DMS 273 (cell line): ENCODE results near the gene SH3GLB2.
A peak's percentile ranks its signal among the peaks of the same experiment; 100 is the strongest.
"Not testable (repeated sequence)": the region's sequence is repeated elsewhere in the genome, so short reads cannot be mapped to it uniquely, and the experiment has no call there.

Experiments
- DNase-seq: peaks from one replicate; lab custom pipeline; 2025; ENCODE audit not compliant: unreplicated experiment; lab: John Stamatoyannopoulos, UW

SH3GLB2 gene

DNA sequence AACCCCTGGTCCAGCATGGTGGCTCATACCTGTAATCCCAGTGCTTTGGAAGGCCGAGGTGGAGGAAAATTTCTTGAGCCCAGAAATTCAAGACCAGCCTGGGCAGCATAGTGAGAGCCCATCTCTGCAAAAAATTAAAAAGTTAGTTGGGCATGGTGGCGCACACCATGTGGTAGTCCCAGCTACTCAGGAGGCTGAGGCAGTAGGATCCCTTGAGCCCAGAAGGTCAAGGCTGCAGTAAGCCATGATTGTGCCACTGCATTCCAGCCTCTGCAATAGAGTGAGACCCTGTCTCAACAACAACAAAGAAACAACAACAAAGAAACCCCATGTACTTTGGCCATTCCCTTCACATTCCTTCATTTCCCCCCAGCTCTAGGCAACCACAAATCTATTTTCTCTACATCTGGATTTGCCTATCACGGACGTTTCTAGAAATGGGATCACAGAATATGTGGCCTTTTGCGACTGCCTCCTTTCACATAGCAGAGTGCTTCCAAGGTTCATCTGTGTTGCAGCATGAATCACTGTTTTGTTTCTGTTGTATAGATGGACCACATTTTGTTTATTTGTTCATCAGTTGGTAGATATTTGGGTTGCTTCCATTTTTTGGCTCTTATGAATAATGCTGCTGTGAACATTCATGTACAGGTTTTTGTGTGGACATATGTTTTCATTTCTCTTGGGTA is 26.2 kb upstream of the SH3GLB2 start:
- DNase-seq = no peak

DNA sequence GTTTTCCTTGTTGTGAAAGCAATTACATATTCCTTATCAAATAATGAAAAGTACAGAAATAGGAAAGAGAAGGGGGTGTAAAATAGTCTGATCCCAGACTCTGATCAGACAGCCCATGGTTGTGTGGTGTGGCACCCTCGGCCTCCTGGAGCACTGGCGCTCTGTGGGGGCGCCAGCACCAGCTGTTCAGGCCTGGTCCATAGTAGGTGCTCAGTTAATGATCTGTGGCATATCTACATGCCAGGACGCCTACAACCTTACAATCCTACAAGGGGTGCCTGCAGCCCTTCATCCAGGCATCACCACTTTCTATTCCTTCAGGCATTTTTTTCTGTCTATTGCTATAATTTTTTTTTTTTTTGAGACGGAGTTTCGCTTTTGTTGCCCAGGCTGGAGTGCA is 24.9 kb upstream of the SH3GLB2 start:
- no peak for DNase-seq

DNA sequence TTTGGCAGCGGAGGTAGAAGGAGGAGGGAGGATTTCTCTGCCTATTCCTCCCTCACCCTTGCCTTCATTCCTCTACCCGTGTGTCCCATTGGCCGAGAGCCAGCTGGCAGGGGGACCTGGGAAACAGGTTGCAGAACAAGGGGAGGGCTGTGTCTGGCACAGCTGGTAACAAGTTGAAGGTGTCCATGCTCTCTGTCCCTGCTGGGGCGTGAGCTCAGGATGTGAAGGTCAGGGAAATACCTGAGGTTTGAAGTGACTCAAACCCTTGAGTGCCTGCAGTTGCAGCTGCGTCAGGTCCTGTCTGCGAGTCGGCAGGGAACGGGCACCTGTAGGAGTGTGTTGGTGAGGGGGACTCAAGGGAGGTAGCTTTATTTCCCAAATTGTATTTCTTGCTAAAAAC is 24.5 kb upstream of the SH3GLB2 start:
- DNase-seq = peak; percentile 91

DNA sequence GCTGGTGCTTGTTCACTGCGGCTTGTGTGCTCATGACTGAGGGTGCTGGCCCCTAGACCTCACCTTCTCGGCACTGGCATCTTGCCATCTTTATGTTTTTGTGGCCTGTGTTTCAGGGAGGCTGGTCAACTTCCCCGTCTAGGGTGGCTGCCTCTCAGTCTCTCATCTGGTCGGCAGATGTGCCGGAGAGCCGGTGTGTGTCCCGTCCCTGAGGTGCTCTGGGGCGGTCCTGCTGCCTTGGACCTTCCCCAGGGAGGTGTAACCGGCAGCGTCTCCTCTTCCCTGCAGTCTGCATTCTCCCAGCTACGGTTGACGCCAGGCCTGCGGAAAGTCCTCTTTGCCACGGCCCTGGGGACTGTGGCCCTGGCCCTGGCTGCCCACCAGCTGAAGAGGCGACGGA is 13.9 kb upstream of the SH3GLB2 start:
- no peak for DNase-seq

DNA sequence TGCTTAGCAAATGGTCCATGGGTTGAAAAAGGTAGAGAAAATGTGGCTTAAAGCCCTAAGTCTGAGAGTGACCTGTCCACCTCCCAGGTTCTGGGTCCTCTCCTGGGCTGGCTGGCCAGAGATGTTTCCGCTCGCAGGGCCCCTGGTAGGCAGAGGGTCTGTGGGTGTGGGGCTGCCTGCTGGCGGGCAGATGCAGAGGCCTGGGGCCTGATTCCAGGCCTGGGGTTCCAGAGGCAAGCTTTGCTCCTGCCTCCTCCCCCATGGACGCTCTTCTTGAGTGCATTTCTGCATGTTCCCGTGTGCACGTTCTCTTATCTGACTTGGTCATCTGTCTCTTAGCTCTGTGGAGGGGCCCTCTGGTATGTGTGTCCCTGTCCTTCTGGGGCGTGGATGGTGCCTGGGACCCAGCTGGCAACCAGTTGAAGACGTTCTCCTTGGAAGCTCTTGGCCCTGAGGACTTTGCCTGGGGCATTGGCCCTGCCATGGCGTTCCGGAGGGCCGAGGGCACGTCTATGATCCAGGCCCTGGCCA is 12.0 kb upstream of the SH3GLB2 start:
- DNase-seq = no peak

DNA sequence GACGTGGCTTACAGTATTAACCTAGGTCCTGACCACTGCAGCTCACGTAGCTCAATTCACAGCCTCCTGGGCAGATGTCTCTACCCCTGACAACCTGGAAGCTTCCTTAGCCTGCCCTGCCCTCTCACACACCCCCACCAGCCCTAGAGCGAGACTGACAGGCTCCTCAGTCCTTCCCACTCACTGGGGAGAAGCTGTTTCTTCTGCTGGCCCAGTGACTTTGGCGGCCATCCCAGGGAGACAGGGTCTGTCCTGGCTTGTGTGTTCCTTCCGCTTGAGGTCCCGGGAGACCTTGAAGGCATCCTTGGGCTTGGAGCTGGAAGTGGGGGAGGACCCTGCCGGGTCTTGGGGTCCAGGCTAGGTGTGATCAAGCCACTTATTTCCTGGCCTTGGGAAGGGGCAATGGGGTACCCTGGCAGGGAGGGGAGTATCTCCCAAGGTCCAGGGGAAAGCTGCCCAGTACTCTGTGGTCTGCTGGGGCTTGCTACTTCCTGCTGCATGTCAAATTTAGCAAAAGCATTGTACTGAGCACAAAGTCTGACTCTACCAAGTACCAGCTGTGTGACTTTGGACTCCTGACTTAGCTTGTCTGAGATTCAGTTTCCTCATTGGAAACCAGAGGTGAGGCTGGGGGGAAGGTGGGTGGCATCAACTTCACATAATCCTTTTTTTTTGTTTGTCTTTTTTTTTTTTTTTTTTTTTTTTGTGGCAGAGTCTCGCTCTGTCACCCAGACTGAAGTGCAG is 10.2 kb upstream of the SH3GLB2 start:
- no peak for DNase-seq

DNA sequence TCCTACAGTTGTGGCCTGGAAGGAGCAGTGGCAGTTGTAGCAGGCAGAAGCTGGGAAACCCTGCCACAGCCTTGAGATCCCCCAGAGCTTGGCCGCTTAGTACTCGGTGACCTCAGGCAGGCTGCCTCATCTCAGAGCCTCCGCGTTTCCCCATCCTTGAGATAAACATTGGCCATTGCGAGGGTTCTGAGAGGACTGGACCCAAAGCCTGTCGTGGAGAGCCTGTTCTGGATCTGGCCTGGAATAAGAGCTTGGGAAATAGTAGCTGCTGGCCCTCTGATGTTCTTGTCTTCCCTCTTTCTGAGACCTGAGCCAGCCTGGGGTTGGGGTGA is 9.6 kb upstream of the SH3GLB2 start:
- no peak for DNase-seq

DNA sequence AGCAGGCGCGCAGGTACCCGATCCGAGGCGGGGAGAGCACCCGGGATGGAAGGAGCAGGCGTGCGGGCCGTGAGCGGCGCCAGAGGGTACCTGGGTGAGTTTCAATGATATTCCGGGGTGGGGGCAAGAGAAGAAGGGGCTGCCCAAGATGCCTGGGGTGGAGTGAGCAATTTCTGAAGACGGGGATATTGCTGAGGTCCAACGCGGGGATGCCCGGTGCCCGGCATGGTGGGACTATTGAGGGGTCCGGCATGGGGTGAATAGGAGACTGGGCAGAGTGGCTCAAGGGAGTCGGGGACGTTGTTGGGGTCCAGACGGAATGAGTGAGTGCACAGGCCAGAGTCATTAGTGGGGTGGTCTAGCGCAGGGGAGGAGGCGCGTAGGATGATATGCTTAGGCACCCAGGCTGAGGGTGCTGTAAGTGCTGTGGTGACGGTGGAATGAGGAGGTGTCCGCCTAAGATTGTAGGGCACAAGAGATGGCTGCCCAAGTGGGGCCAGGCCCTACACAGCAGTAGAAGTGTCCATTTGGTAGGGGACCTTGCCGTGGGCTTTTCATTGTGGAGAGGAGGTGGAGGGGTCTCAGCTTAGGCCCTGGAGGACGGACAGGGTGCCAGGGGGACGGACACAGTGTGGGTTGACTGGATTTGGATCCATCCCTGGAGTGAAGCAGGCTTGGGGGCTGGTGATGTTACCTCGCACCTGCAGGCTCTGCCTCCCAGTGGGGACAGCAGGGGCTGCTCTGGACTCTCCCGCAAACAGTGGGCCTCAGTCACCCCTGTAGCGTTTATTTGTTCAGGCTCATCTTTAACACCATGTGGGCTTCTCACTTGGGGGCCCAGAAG is 9.0 kb upstream of the SH3GLB2 start:
- no peak for DNase-seq

DNA sequence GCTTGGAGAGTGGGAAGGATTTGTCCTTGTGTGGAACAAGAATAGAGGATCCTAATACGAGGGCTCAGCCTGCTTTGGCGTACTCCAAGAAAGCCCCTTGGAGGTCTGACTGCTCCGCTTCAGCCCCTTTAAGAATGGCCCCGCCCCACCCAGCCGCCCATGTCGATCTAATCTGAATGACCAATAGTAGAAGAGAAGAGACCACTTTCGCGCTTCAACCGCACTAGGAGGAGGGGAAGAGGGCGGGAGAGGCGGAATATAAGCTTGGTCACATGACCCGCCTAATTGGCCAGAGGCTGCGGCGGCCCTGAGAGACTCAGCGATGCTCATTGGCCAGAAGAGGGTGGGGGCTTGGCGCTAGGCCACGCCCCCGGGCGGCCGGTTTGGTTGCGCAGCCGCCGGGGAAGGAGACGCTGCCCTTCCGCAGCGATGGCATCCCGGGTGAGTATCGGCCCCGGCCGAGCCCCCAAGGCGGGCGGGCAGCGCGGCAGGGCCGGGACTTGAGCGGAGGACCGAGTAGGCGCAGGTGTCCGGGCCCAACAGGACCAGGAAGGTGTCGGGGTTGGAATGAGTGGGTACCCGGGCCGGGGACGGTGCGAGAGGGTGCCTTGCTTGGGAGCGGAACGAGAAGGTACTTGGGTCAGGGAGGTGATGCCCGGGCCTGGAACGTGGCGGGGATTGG is 8.3 kb upstream of the SH3GLB2 start, which contains the start of gene MIGA2:
Gene MIGA2, plus strand, starts transcription at position 386 of the 682 bp plus-strand sequence. CDS start 3,969 bp downstream, outside the sequence.
- peak; percentile 99 for DNase-seq

DNA sequence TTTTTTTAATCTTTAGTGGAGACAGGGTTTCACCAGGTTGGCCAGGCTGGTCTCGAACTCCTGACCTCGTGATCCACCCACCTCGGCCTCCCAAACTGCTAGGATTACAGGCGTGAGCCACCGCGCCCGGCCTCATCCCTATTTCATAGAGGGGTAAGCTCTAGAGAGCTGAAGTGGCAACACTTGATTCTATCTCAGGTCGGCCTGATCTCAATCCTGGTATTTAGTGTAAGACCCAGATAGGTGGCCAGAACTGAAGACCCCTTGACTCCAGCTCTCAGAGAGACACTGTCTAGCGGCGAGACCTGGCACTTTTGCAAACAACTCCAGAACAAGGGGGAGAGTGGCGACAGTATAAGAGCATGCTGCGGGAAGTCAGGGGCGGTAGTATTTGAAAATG is 7.7 kb upstream of the SH3GLB2 start:
- not testable (repeated sequence) for DNase-seq

DNA sequence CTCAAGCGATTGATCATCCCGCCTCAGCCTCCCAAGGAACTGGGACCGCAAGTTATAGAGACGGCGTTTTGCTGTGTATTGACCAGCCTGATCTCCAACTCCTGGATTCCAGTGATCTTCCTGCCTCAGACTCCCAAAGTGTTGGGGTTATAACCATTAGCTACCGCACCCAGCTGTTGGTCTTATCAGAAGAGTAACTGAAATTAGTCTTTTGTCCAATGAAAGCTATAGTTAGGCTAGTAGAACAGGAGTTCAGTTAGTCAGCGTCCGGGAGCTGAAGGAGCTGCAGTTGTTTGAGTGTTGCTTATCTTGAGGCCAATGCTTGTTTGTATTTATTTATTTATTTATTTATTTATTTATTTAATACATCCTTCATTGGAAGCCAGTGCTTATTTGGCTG is 5.1 kb upstream of the SH3GLB2 start:
- DNase-seq = no peak

DNA sequence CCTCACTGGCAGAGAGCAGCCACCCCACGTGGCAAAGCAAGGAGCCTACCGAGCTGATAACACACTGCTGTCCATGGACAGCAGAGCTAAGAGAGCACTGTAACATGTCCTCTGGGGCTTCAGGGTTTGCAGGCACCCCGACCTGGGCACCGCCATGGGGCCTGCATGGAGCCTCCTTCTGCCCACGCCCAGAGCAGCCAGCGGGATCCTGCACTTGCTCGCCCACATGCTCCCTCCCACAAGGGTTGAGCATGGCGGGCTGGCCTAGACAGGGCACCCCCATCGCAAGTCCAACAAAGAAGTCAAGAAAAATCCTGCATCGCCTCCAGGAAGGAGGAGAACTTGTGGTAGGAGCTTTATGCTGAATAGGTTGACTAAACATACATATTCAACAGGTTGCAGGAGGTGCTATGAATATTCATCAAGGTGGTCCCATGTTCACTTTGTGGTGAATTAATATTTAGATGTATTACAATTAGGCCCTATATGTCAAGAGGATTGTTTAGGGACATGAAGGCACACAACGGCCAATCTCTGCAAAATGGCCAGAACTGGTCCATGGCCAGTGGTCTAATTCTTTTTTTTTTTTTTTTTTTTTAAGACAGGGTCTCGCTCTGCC is 4.5 kb upstream of the SH3GLB2 start:
- no peak for DNase-seq

DNA sequence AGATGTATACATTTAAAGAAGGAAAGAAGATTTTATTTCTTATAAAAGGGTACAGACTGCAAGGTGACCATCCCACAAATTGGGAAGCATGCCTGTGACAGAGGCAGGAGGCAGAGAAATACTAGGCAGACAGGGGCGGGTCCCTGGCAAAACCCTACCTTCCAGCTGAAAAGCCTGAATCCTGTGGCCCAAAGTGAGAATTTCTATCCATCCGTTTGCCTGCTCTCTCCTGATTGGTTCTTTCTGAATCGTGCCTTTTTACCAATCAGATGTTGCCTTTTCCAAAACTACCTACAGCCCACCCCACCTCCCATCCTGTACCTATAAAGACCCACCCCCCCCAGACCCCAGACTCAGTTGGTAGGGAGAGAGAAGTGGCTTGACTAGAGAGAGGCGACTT is 3.4 kb upstream of the SH3GLB2 start:
- no peak for DNase-seq

DNA sequence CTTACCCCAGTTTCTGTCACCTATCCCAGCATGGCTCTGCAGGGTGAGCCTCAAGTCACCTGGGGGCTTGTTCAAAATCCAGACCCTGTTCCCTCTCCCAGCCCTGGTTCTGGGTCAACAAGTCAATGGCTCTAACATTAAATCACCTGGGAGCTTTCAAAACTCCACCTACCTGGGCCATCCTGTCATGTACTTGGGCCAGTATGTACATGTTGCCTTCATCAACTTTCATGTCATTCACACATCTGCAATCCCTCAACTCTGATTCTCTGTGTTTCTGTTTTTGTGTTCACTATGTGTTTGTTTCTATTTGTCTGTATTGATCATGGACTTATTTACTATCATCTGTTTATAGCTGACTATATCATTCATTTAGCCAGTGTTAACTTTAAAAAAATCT is 2.1 kb upstream of the SH3GLB2 start:
- DNase-seq = no peak

DNA sequence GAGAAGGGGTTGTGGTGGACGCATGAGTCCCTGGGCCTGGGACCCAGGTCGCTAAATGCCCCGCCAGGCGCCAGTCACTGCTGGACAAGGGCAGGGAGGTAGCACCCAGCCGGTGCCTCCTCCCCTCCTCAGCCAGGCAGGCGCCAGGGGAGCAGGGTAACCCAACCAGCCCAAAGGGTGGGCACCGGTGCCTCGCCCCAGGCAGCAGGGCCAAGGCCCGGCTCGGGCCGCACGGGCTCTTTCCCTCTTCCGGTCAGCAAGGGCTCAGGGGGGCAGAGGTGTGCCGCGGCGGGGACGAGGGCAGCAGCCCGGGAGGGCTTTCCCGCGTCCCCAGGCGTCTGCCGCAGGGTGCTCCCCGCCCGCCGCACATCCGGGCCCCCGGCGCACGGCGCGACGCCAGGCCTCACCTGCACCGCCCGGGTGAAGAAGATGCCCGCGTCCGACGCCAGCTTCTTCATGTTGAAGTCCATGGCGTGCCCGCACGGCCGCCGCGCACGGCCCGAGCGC is 393 bp downstream of the SH3GLB2 start:
- DNase-seq = peak; percentile 88

DNA sequence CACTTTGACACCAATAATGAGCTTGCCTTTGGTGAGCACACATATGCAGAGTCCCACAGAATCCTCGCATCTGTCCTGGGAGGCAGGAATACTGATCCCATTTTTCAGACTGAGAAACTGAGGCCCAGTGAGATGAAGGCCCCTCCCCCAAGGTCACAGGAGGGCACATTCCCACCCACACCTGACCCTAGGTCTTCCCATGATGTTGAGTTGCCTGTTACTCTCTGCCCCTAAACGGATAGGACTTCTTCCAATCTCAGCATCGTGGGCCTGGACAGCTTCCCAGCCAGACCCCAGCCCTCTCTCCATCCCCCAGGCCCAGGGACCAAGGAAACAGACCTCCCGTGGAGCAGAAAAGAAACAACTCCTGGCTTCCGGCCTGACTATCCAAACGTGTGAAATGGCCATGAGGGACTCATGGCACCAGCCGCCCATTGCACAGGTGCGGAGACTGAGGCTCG is 877 bp downstream of the SH3GLB2 start:
- no peak for DNase-seq

DNA sequence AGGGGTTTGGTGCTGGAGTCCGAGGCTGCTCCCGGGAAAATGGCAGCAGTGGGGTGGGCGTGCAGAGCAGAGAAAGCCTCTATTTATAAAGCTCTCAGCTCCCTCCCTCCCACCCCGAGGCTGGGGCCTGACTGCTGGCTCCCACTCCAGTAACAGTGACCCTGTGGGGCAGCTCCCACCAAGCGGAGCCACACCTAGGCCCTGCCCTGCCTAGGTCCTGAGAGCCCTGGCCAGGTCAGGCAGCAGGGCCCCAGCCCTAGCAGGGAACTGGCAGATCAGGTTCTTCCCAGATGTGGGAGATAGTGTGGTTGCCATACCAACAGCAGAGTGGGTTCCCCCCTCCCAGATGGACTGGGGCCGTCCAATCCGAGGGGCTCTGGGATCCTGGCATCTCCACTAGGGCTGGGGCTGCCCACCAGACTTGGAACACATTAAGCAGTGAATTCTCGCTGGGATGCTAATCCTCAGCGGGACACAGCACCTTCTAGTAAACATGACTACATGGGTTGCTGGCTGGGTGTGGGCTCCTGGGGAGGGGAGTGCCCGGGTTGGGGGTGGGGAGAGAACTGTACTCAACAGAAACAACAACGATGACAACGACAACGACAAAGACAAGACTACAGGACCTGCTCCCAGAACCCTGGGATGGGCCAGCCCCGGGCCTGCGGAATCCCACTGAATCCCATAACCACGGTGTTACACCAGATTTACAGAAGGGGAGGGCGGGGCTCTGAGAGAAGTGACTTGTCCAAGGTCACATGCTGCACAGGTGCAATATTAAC is 1.5 kb downstream of the SH3GLB2 start:
- DNase-seq = peak; percentile 77

DNA sequence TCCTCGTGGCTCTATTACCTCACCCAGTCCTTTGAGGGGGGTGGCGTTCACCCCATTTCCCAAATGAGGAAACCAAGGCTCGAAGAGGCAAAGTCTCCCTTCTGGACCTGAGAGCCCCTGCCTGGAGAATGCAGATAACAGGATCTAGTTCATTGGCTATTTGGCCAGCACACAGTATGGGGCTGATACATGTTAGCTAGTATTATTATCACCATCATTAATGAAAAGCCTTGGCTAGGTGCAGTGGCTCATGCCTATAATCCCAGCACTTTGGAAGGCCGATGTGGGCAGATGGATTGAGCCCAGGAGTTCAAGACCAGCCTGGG is 4.3 kb downstream of the SH3GLB2 start:
- no peak for DNase-seq

DNA sequence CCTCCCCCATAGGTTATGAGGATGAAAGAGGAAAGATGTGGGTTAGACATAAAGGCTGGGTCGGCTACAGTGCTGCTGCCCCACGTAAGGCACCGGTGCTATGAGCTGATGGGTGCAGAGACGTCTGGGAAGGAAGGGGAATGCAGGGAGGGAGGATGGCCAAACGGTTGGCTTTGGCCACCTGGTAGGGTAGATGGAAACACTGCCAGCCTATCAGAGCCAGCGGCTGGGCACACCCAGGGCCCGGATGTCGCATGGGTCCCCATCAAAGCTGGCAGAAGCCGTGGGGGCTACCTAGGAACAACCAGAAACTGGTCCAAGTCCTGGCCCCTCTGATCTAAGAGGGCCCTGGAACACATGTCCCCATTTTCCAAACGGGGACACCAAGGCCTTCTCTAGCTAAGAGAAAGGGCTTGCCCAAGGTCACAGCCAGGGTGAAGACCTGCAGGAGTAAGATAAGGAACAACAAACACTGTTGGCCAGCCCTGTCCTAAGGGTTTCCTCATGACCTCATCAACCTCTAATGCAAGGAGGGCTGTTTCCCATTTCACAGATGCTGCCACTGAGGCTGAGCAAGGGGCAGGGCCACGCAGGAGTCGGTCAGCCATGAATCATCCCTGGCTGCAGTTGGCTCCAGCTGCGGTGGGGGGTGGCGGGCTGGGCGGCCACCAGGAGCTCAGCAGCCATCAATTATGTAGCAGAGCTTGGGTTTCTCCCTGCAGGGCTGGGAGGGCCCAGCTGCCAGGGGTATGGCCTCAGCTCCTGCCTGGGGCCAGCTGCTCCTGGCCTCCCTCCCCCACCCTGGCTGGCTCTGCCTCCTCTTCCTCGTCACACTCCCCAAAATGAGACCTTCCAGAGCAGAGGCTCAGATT is 4.9 kb downstream of the SH3GLB2 start:
- peak; percentile 97 for DNase-seq
